Hair follicular keratinocyte (primary cell): ENCODE measurements around the gene CTNS. TPM values are rescaled to one million over a fixed set of nuclear protein-coding genes. Genes with fewer than 3 reads are reported as not detected.

Source experiments
- total RNA-seq: library from RNA; depleted of rRNA; stranded (reverse); fragments of >200 nt; gene quantifications from 2 replicates; pipeline ENCODE4 v1.2.3, GENCODE V29; 2015

The CTNS gene
- total RNA-seq = 12.8 and 20.4 TPM in 2 replicates

GRCh38 chr17:3636154-3636907, at the start of gene CTNS, which contains the start of gene SHPK:
Gene CTNS, plus strand, starts transcription at chr17:3636760. Its CDS starts 3,447 bp downstream, at chr17:3640207.
Gene SHPK, minus strand, starts transcription at chr17:3636250. Its CDS starts 31 bp downstream, at chr17:3636219.

GRCh38 chr17:3668279-3669084, 31.9 kb downstream of the CTNS start, which contains the start of the genes EMC6 and TAX1BP3:
Gene EMC6, plus strand, starts transcription at chr17:3668812. Its CDS starts 335 bp downstream, at chr17:3669147.
Gene TAX1BP3, minus strand, starts transcription at chr17:3668578. Its CDS starts 52 bp downstream, at chr17:3668526.

GRCh38 chr17:3695723-3696411, 59.3 kb downstream of the CTNS start, which contains the start of gene P2RX5:
Gene P2RX5, minus strand, starts transcription at chr17:3696155. Its CDS starts 150 bp downstream, at chr17:3696005.

Other genes starting within 250 kb of the CTNS start
- not detected in 2 replicates for gene OR1E1, start 238.3 kb upstream of the CTNS start, total RNA-seq
- gene OR3A3, start 225.4 kb upstream of the CTNS start, total RNA-seq = not detected in 2 replicates
- gene OR1E2, start 202.9 kb upstream of the CTNS start, total RNA-seq = not detected in 2 replicates
- gene SPATA22, start 164.9 kb upstream of the CTNS start, total RNA-seq = 0.76 TPM in 1 of 2 replicates, not detected in the other
- gene ASPA, start 160.8 kb upstream of the CTNS start, total RNA-seq = not detected in 2 replicates
- gene TRPV3, start 78.9 kb upstream of the CTNS start, total RNA-seq = 1.4 and 5.1 TPM in 2 replicates
- 0.55 and 1.0 TPM in 2 replicates for gene TRPV1, start 27.3 kb upstream of the CTNS start, total RNA-seq
- 11.2 and 16.1 TPM in 2 replicates for gene SHPK, start 510 bp upstream of the CTNS start, total RNA-seq
- gene TAX1BP3, start 31.8 kb downstream of the CTNS start, total RNA-seq = 320 and 364 TPM in 2 replicates
- 20.4 and 26.5 TPM in 2 replicates for gene EMC6, start 32.1 kb downstream of the CTNS start, total RNA-seq
- 1.0 and 1.7 TPM in 2 replicates for gene P2RX5, start 59.4 kb downstream of the CTNS start, total RNA-seq
- gene HASPIN, start 87.1 kb downstream of the CTNS start, total RNA-seq = 5.0 and 10.8 TPM in 2 replicates
- gene ITGAE, start 164.4 kb downstream of the CTNS start, total RNA-seq = 14.4 and 28.5 TPM in 2 replicates
- gene NCBP3, start 209.5 kb downstream of the CTNS start, total RNA-seq = 9.0 and 11.4 TPM in 2 replicates